ENCODE measurements around the gene ATOH8.

Gene ATOH8

GRCh38 chr2:85799215-85799956 is 45.6 kb downstream of the ATOH8 start:
- no peak overlapping the region for H3K4me3 Mint-ChIP-seq
- H3K4me1 Mint-ChIP-seq, result no peaks in the 10 kb centered on the region
- no peaks in the 10 kb centered on the region for H3K36me3 Mint-ChIP-seq
- no peak overlapping the region for H3K27ac Mint-ChIP-seq
- H3K27me3 Mint-ChIP-seq, result peaks cover 49% of the 10 kb centered on the region
- peaks cover 2% of the 10 kb centered on the region for H3K9me3 Mint-ChIP-seq
- no peak for ATAC-seq

- no peaks in the 10 kb centered on the region for H3K4me1 Mint-ChIP-seq
- H3K36me3 Mint-ChIP-seq, result no peaks in the 10 kb centered on the region
- H3K4me3 Mint-ChIP-seq, result no peak overlapping the region
- no peak for ATAC-seq
- peaks cover 2% of the 10 kb centered on the region for H3K9me3 Mint-ChIP-seq
- H3K27ac Mint-ChIP-seq, result no peak overlapping the region
- H3K27me3 Mint-ChIP-seq, result peaks cover 41% of the 10 kb centered on the region
Observed at GRCh38 chr2:85800586-85800985, 46.8 kb downstream of the ATOH8 start.

GRCh38 chr2:85801871-85802270 is 48.1 kb downstream of the ATOH8 start:
- no peak for ATAC-seq
- H3K36me3 Mint-ChIP-seq, result no peaks in the 10 kb centered on the region
- H3K4me1 Mint-ChIP-seq, result no peaks in the 10 kb centered on the region
- no peak overlapping the region for H3K27ac Mint-ChIP-seq
- H3K4me3 Mint-ChIP-seq, result no peak overlapping the region
- H3K9me3 Mint-ChIP-seq, result peaks cover 2% of the 10 kb centered on the region
- H3K27me3 Mint-ChIP-seq, result peaks cover 28% of the 10 kb centered on the region

GRCh38 chr2:85802354-85803103 is 48.7 kb downstream of the ATOH8 start:
- no peaks in the 10 kb centered on the region for H3K36me3 Mint-ChIP-seq
- no peak overlapping the region for H3K4me3 Mint-ChIP-seq
- H3K27me3 Mint-ChIP-seq, result peaks cover 22% of the 10 kb centered on the region
- ATAC-seq, result no peak
- peaks cover 2% of the 10 kb centered on the region for H3K9me3 Mint-ChIP-seq
- no peak overlapping the region for H3K27ac Mint-ChIP-seq
- H3K4me1 Mint-ChIP-seq, result no peaks in the 10 kb centered on the region

GRCh38 chr2:85803704-85804425 is 50.1 kb downstream of the ATOH8 start:
- Mint-ChIP-seq H3K36me3 (no peaks in the 10 kb centered on the region), H3K27ac (no peak overlapping the region), H3K27me3 (peaks cover 10% of the 10 kb centered on the region), H3K4me3 (no peak overlapping the region), H3K9me3 (peaks cover 2% of the 10 kb centered on the region), H3K4me1 (no peaks in the 10 kb centered on the region)
- ATAC-seq, result no peak

- no peaks in the 10 kb centered on the region for H3K4me1 Mint-ChIP-seq
- no peak overlapping the region for H3K4me3 Mint-ChIP-seq
- peaks cover 2% of the 10 kb centered on the region for H3K9me3 Mint-ChIP-seq
- no peaks in the 10 kb centered on the region for H3K36me3 Mint-ChIP-seq
- no peak overlapping the region for H3K27ac Mint-ChIP-seq
- no peak for ATAC-seq
- H3K27me3 Mint-ChIP-seq, result peaks cover 5% of the 10 kb centered on the region
Observed at GRCh38 chr2:85804583-85804982, 50.8 kb downstream of the ATOH8 start.

GRCh38 chr2:85806358-85807118 is 52.7 kb downstream of the ATOH8 start:
- no peak for ATAC-seq
- Mint-ChIP-seq H3K36me3 (no peaks in the 10 kb centered on the region), H3K27ac (no peak overlapping the region)

GRCh38 chr2:85807756-85808155 is 54.0 kb downstream of the ATOH8 start:
- Mint-ChIP-seq H3K27me3 (peaks cover 29% of the 10 kb centered on the region), H3K36me3 (no peaks in the 10 kb centered on the region), H3K27ac (no peak overlapping the region), H3K4me1 (no peaks in the 10 kb centered on the region), H3K4me3 (no peak overlapping the region), H3K9me3 (no peaks in the 10 kb centered on the region)
- no peak for ATAC-seq

More at GRCh38 chr2:85806358-85807118, 52.7 kb downstream of the ATOH8 start:
- no peak overlapping the region for H3K4me3 Mint-ChIP-seq
- H3K27me3 Mint-ChIP-seq, result peaks cover 17% of the 10 kb centered on the region
- H3K4me1 Mint-ChIP-seq, result no peaks in the 10 kb centered on the region
- H3K9me3 Mint-ChIP-seq, result no peaks in the 10 kb centered on the region

- Mint-ChIP-seq H3K4me1 (peaks cover 8% of the 10 kb centered on the region), H3K27ac (no peak overlapping the region), H3K36me3 (no peaks in the 10 kb centered on the region), H3K4me3 (no peak overlapping the region), H3K9me3 (no peaks in the 10 kb centered on the region), H3K27me3 (peaks cover 44% of the 10 kb centered on the region)
- ATAC-seq, result no peak
Observed at GRCh38 chr2:85810371-85811179, 56.8 kb downstream of the ATOH8 start.

- Mint-ChIP-seq H3K27ac (no peak overlapping the region), H3K4me1 (peaks cover 8% of the 10 kb centered on the region), H3K4me3 (no peak overlapping the region), H3K9me3 (no peaks in the 10 kb centered on the region), H3K36me3 (no peaks in the 10 kb centered on the region), H3K27me3 (peaks cover 44% of the 10 kb centered on the region)
- no peak for ATAC-seq
Observed at GRCh38 chr2:85811180-85812093, 57.6 kb downstream of the ATOH8 start.

- no peak overlapping the region for H3K27ac Mint-ChIP-seq
- no peak for ATAC-seq
- H3K36me3 Mint-ChIP-seq, result no peaks in the 10 kb centered on the region
- no peak overlapping the region for H3K4me3 Mint-ChIP-seq
- no peaks in the 10 kb centered on the region for H3K9me3 Mint-ChIP-seq
- H3K4me1 Mint-ChIP-seq, result peaks cover 8% of the 10 kb centered on the region
- H3K27me3 Mint-ChIP-seq, result peaks cover 44% of the 10 kb centered on the region
Observed at GRCh38 chr2:85812094-85812735, 58.4 kb downstream of the ATOH8 start.

GRCh38 chr2:85813211-85813981 is 59.6 kb downstream of the ATOH8 start:
- Mint-ChIP-seq H3K27me3 (peaks cover 53% of the 10 kb centered on the region), H3K27ac (no peak overlapping the region), H3K4me3 (no peak overlapping the region), H3K9me3 (no peaks in the 10 kb centered on the region), H3K4me1 (peaks cover 8% of the 10 kb centered on the region), H3K36me3 (no peaks in the 10 kb centered on the region)
- ATAC-seq, result no peak
